HepG2 (cell line): ENCODE results near the gene MPC1. TPM values are rescaled to one million over a fixed set of nuclear protein-coding genes. Genes with fewer than 3 reads are reported as not detected.

Experiments used
- ADNP ChIP-seq: sonication (generic); formaldehyde crosslinking; IDR thresholded peaks from 2 replicates; pipeline ENCODE4 v1.4.0; 2020; ENCODE audit warnings: missing genetic modification reagents
- ARID2 ChIP-seq: sonication (generic); formaldehyde crosslinking; IDR thresholded peaks from 2 replicates; pipeline ENCODE4 v1.8.1; 2022; ENCODE audit warnings: mild to moderate bottlenecking, missing genetic modification reagents, borderline replicate concordance
- CAMTA2 ChIP-seq: sonication (generic); formaldehyde crosslinking; IDR thresholded peaks from 2 replicates; pipeline ENCODE4 v1.4.0; 2020; ENCODE audit warnings: mild to moderate bottlenecking, missing genetic modification reagents, borderline replicate concordance
- CHD4 ChIP-seq: fragments of 200-600 bp; sonication (generic); IDR thresholded peaks from 2 replicates; pipeline ENCODE4 v1.7.0; 2017; ENCODE audit warnings: mild to moderate bottlenecking, low read length, borderline replicate concordance
- FOSL2 ChIP-seq: sonication (generic); formaldehyde crosslinking; IDR thresholded peaks from 2 replicates; pipeline ENCODE4 v1.4.0; 2020; ENCODE audit warnings: missing genetic modification reagents
- FOXK2 ChIP-seq: fragments of 450-650 bp; IDR thresholded peaks from 2 replicates; pipeline ENCODE4 v1.6.1; 2016
- GABPB1 ChIP-seq: IDR thresholded peaks from 2 replicates; pipeline ENCODE4 v1.6.1; 2016; ENCODE audit warnings: mild to moderate bottlenecking, missing genetic modification reagents, moderate library complexity, missing compliant biosample characterization
- GATA4 ChIP-seq: sonication (generic); IDR thresholded peaks from 2 replicates; pipeline ENCODE4 v1.6.1; 2016; ENCODE audit warnings: antibody characterized with exemption, low read depth, borderline replicate concordance
- HES4 ChIP-seq: sonication (generic); formaldehyde crosslinking; IDR thresholded peaks from 2 replicates; pipeline ENCODE4 v1.9.0; 2021; ENCODE audit warnings: mild to moderate bottlenecking, missing genetic modification reagents, borderline replicate concordance
- HIVEP1 ChIP-seq: sonication (generic); formaldehyde crosslinking; IDR thresholded peaks from 2 replicates; pipeline ENCODE4 v1.4.0; 2020; ENCODE audit warnings: mild to moderate bottlenecking, missing genetic modification reagents
- HNF4A ChIP-seq: sonication (generic); formaldehyde crosslinking; IDR thresholded peaks from 2 replicates; pipeline ENCODE4 v1.4.0; 2020; ENCODE audit warnings: missing genetic modification reagents
- KDM5B ChIP-seq: sonication (generic); formaldehyde crosslinking; IDR thresholded peaks from 2 replicates; pipeline ENCODE4 v1.4.0; 2020; ENCODE audit warnings: missing genetic modification reagents, mild to moderate bottlenecking, borderline replicate concordance
- KLF13 ChIP-seq: sonication (generic); formaldehyde crosslinking; IDR thresholded peaks from 2 replicates; pipeline ENCODE4 v1.4.0; 2020; ENCODE audit warnings: mild to moderate bottlenecking, missing genetic modification reagents
- KLF15 ChIP-seq: sonication (generic); formaldehyde crosslinking; IDR thresholded peaks from 2 replicates; pipeline ENCODE4 v1.8.1; 2023; ENCODE audit warnings: borderline replicate concordance, mild to moderate bottlenecking, inconsistent platforms, missing genetic modification reagents, mixed read lengths
- MIER3 ChIP-seq: IDR thresholded peaks from 2 replicates; pipeline ENCODE4 v1.6.1; 2016; ENCODE audit warnings: missing compliant biosample characterization, borderline replicate concordance
- NFE2L1 ChIP-seq: sonication (generic); formaldehyde crosslinking; IDR thresholded peaks from 2 replicates; pipeline ENCODE4 v1.4.0; 2020; ENCODE audit warnings: missing genetic modification reagents, mild to moderate bottlenecking, borderline replicate concordance
- NR2F6 ChIP-seq, 2 experiments: IDR thresholded peaks; 2 replicates each; pipeline ENCODE4 v1.6.1; 2016; ENCODE audit warnings: antibody characterized with exemption in 1 of 2, mild to moderate bottlenecking in 1 of 2
- POGZ ChIP-seq: sonication (generic); formaldehyde crosslinking; IDR thresholded peaks from 2 replicates; pipeline ENCODE4 v1.4.0; 2020; ENCODE audit warnings: mild to moderate bottlenecking, missing genetic modification reagents
- PRPF4 ChIP-seq: fragments of 200-400 bp; formaldehyde crosslinking; IDR thresholded peaks from 2 replicates; pipeline ENCODE4 v1.6.1; 2016; ENCODE audit warnings: low read length, low read depth; ENCODE audit not compliant: poor library complexity, severe bottlenecking
- THAP7 ChIP-seq: sonication (generic); formaldehyde crosslinking; IDR thresholded peaks from 2 replicates; pipeline ENCODE4 v1.8.1; 2023; ENCODE audit warnings: mild to moderate bottlenecking, missing genetic modification reagents
- ZBTB43 ChIP-seq: sonication (generic); formaldehyde crosslinking; conservative IDR thresholded peaks from 2 replicates; pipeline ENCODE4 v1.4.0; 2020; ENCODE audit warnings: missing genetic modification reagents
- ZFY ChIP-seq: sonication (generic); formaldehyde crosslinking; IDR thresholded peaks from 2 replicates; pipeline ENCODE4 v1.4.0; 2020; ENCODE audit warnings: missing genetic modification reagents
- ZNF124 ChIP-seq: sonication (generic); formaldehyde crosslinking; IDR thresholded peaks from 2 replicates; pipeline ENCODE4 v1.4.0; 2020; ENCODE audit warnings: missing genetic modification reagents
- ZNF138 ChIP-seq: sonication (generic); formaldehyde crosslinking; IDR thresholded peaks from 2 replicates; pipeline ENCODE4 v1.5.0; 2020; ENCODE audit warnings: mild to moderate bottlenecking, low read depth, missing genetic modification reagents
- ZNF234 ChIP-seq: sonication (generic); formaldehyde crosslinking; conservative IDR thresholded peaks from 2 replicates; pipeline ENCODE4 v1.5.1; 2020; ENCODE audit warnings: mild to moderate bottlenecking, missing genetic modification reagents
- ZNF567 ChIP-seq: sonication (generic); formaldehyde crosslinking; IDR thresholded peaks from 2 replicates; pipeline ENCODE4 v1.8.1; 2023; ENCODE audit warnings: mild to moderate bottlenecking, missing genetic modification reagents, borderline replicate concordance
- ZNF703 ChIP-seq: sonication (generic); formaldehyde crosslinking; IDR thresholded peaks from 2 replicates; pipeline ENCODE4 v1.5.1; 2020; ENCODE audit warnings: missing genetic modification reagents, mild to moderate bottlenecking, moderate library complexity, borderline replicate concordance
- ZNF749 ChIP-seq: sonication (generic); formaldehyde crosslinking; IDR thresholded peaks from 2 replicates; pipeline ENCODE4 v1.8.0; 2022; ENCODE audit warnings: mild to moderate bottlenecking, missing genetic modification reagents, moderate library complexity, borderline replicate concordance
- ZNF784 ChIP-seq: sonication (generic); formaldehyde crosslinking; IDR thresholded peaks from 2 replicates; pipeline ENCODE4 v1.5.1; 2020; ENCODE audit warnings: missing genetic modification reagents, mild to moderate bottlenecking, borderline replicate concordance
- polyA plus RNA-seq, 8 experiments: library from polyadenylated mRNA; depleted of rRNA in 3 of 8; stranded (reverse) in 7 of 8; unstranded in 1 of 8; fragments of >200 nt; fragmentation: Illumina TruSeq in 4 of 8; extraction: Trizol in 4 of 8; gene quantifications; 2 replicates each; pipeline versions ENCODE4 v1.2.1 to v1.2.3, GENCODE V29; 2011 to 2016; ENCODE audit warnings: low read depth in 4 of 8, missing spikeins in 1 of 8, mixed read lengths in 1 of 8; ENCODE audit not compliant: insufficient read depth in 1 of 8
- total RNA-seq, 5 experiments: library from RNA; depleted of rRNA; stranded (reverse); fragments of >200 nt; fragmentation: Illumina TruSeq; extraction: Trizol; gene quantifications; 2 replicates each; pipeline ENCODE4 v1.2.3, GENCODE V29; 2016; ENCODE audit warnings: low read depth in 1 of 5

MPC1 gene
- total and polyA plus RNA-seq, 2 of the 13 experiments (the other 11 are each of a cell fraction or from before 2014, with no cell fraction given): 189 to 214 TPM

GRCh38 chr6:166388290-166389004, 5.7 kb upstream of the MPC1 start (continued):
- TF ChIP-seq FOSL2 (CRISPR knock-in tag) (no peak), ZNF234 (CRISPR knock-in tag) (0 out of 2 replicates have a peak, but pooled peaks have one; percentile 7), ZNF138 (CRISPR knock-in tag) (no peak), MIER3 (CRISPR knock-in tag) (peak; percentile 34; the same call in 1 of the 2 replicates), ADNP (no peak), HIVEP1 (0 out of 2 replicates have a peak, but pooled peaks have one; percentile 11), GATA4 (no peak), NR2F6 (IDR thresholded peaks at IDR 0.05) (no peak), NR2F6 (CRISPR knock-in tag; IDR thresholded peaks at IDR 0.05) (no peak), FOXK2 (no peak), ZFY (CRISPR knock-in tag) (0 out of 2 replicates have a peak, but pooled peaks have one; percentile 9), NFE2L1 (CRISPR knock-in tag) (no peak), PRPF4 (peak; percentile 42), KDM5B (peak; percentile 51; the same call in 1 of the 2 replicates), HNF4A (CRISPR knock-in tag) (no peak), CHD4 (0 out of 2 replicates have a peak, but pooled peaks have one; percentile 9), ZNF784 (CRISPR knock-in tag) (no peak), CAMTA2 (CRISPR knock-in tag) (0 out of 2 replicates have a peak, but pooled peaks have one; percentile 79), HES4 (CRISPR knock-in tag) (no peak), KLF15 (CRISPR knock-in tag) (no peak), ZNF749 (CRISPR knock-in tag) (0 out of 2 replicates have a peak, but pooled peaks have one; percentile 28), GABPB1 (CRISPR knock-in tag) (peak; percentile 27; the same call in 1 of the 2 replicates), ZNF703 (CRISPR knock-in tag) (no peak), ARID2 (CRISPR knock-in tag) (no peak), ZBTB43 (CRISPR knock-in tag) (no peak), ZNF567 (CRISPR knock-in tag) (no peak), KLF13 (no peak), ZNF124 (CRISPR knock-in tag) (0 out of 2 replicates have a peak, but pooled peaks have one; percentile 7), POGZ (CRISPR knock-in tag) (no peak), THAP7 (CRISPR knock-in tag) (0 out of 2 replicates have a peak, but pooled peaks have one; percentile 1)
